ENCODE results near the gene RET. TPM values are rescaled to one million over a fixed set of nuclear protein-coding genes. Genes with fewer than 3 reads are reported as not detected.

The RET gene
- total RNA-seq, 1 donor from 2014 or later = 1.2 TPM

- no peak overlapping the region for H3K4me3 ChIP-seq (ENCODE audit: low read depth, low read length)
- DNase-seq (ENCODE audit: low read depth) = no peak
- TF ChIP-seq, protein P1, sequence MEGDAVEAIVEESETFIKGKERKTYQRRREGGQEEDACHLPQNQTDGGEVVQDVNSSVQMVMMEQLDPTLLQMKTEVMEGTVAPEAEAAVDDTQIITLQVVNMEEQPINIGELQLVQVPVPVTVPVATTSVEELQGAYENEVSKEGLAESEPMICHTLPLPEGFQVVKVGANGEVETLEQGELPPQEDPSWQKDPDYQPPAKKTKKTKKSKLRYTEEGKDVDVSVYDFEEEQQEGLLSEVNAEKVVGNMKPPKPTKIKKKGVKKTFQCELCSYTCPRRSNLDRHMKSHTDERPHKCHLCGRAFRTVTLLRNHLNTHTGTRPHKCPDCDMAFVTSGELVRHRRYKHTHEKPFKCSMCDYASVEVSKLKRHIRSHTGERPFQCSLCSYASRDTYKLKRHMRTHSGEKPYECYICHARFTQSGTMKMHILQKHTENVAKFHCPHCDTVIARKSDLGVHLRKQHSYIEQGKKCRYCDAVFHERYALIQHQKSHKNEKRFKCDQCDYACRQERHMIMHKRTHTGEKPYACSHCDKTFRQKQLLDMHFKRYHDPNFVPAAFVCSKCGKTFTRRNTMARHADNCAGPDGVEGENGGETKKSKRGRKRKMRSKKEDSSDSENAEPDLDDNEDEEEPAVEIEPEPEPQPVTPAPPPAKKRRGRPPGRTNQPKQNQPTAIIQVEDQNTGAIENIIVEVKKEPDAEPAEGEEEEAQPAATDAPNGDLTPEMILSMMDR (conservative IDR thresholded peaks at IDR 0.05; ENCODE audit: low read depth, low read length) = no peak
These were observed 26.9 kb upstream of the RET start for GRCh38 chr10:43050011-43050410.

DNA sequence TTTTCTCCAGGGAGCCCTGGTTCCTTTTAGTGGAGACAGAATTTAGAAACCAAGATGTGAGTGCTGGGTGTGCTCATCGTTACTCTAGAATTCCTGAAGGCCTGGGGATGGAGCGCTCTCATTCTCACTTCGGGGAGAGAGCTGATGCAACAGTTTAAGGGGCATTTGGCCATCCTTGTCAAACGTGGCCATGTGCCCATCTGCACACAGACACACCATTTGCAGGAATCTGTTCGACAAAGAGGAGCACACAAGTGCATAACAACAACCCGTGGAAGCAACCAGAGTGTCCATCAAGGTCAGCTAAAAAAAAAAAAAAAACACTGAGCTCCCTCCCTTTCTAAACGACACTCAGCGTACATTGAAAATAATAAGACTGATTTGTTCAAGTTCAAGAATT, 23.0 kb upstream of the RET start:
- no peak for DNase-seq (ENCODE audit: low read depth)
- TF ChIP-seq, protein P1 (conservative IDR thresholded peaks at IDR 0.05; ENCODE audit: low read depth, low read length) = no peak
- no peak overlapping the region for H3K4me3 ChIP-seq (ENCODE audit: low read depth, low read length)

DNA sequence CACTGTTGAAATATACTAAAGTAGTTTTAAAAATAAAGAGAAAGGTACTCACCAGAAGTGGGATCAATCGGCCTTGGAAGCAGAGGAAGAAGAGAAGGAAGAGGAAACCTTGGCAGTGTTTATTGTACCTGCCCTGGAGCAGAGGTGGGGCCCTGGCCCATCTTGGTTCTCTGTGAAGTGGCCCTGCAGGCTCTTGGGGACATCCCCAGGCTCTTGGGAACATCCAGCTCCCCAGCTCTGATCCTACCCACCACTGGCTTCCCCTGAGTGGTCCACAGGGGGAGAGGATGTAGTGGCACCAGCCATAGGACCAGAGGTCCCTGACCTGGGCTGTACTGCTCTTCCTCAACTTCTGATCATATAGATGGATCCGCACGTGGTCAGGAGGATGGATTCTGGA, 22.3 kb upstream of the RET start:
- DNase-seq (ENCODE audit: low read depth) = no peak
- TF ChIP-seq, protein P1 (conservative IDR thresholded peaks at IDR 0.05; ENCODE audit: low read depth, low read length) = no peak
- H3K4me3 ChIP-seq (ENCODE audit: low read depth, low read length) = no peak overlapping the region

DNA sequence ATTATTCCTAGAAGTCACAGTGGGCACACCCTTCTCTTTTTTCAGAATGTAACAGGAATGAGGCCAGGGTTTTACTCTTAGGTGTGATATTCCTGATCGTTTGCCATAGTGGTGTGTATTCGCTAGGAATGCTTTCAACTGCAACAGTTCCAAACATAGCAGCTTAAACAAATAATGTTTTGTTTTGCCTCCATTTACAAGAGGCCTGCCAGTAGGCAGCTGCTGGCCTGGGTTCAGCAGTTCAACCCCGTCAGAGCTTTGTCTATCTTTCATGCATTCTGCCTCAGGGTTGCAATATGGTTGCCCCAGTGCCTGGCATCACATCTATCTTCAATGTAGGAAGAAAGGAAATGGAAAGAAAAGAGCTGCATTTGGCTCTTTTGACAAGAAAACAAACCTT, 21.7 kb upstream of the RET start:
- no peak for DNase-seq (ENCODE audit: low read depth)
- no peak overlapping the region for H3K4me3 ChIP-seq (ENCODE audit: low read depth, low read length)
- TF ChIP-seq, protein P1 (conservative IDR thresholded peaks at IDR 0.05; ENCODE audit: low read depth, low read length) = no peak

- no peak for DNase-seq (ENCODE audit: low read depth)
- TF ChIP-seq, protein P1 (conservative IDR thresholded peaks at IDR 0.05; ENCODE audit: low read depth, low read length) = no peak
- no peak overlapping the region for H3K4me3 ChIP-seq (ENCODE audit: low read depth, low read length)
These were observed 20.8 kb upstream of the RET start for GRCh38 chr10:43055991-43056567.

DNA sequence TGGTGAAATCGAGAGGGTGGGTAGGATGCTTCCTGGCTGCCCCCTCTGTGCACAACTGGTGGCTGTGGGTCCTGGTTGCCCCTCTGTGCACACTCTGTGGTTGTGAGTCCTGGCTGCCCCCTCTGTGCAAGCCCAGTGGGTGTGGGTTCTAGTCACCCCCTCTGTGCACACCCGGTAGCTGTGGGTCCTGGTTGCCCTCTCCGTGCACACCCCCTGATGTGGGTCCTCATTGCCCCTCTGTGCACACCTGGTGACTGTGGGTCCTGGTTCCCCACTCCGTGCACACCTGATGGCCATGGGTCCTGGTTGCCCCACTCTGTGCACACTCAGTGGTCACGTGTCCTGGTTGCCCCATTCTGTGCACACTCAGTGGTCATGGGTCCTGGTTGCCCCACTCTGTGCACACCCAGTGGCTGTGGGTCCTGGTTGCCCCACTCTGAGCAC, 20.3 kb upstream of the RET start:
- DNase-seq (ENCODE audit: low read depth) = no peak
- TF ChIP-seq, protein P1 (conservative IDR thresholded peaks at IDR 0.05; ENCODE audit: low read depth, low read length) = no peak
- no peak overlapping the region for H3K4me3 ChIP-seq (ENCODE audit: low read depth, low read length)

DNA sequence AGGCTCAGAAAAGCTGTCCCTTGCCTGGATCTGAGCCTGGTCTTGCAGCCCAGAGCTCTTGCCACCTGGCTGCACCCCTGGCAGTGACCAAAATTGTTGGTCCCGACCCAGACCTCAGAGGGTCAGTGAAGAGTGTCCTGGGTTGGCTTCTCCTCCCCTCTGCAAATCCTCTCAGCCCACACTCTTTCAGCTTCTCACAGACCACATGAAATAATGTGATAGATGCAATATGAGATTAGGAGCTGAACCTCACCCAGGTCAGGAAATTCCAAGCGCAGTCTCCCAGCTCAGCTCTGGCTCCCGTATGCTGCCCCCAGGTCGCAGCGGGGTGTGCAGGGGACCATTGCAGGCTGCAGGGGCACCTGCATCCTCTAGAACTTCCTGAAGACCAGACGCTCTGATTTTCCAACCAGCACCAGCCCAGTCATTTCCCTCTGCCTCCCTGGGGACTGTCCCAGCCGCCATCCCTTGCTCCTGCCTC, 19.6 kb upstream of the RET start:
- no peak overlapping the region for H3K4me3 ChIP-seq (ENCODE audit: low read depth, low read length)
- TF ChIP-seq, protein P1 (conservative IDR thresholded peaks at IDR 0.05; ENCODE audit: low read depth, low read length) = no peak
- no peak for DNase-seq (ENCODE audit: low read depth)

Measured in epithelial cell of proximal tubule (primary cell).